Stimulated activated CD8-positive, alpha-beta memory T cell treated with anti-CD3 and anti-CD28 coated beads, Interleukin-7, amount 100 ng/mL, for 48 hours (primary cell): Measurements from ENCODE around the gene FLNB.

ENCODE experiments used
- DNase-seq, 2 donors: peaks; one replicate each; pipeline ENCODE4 v3.0.0-alpha.2; 2020; ENCODE audit warnings: low read depth in 1 of 2; ENCODE audit errors: extremely low read depth in 1 of 2

The FLNB gene

GRCh38 chr3:58124387-58124786 is 116.2 kb downstream of the FLNB start:
- DNase-seq, result no peak

GRCh38 chr3:58129041-58129770 is 121.0 kb downstream of the FLNB start:
- no peak for DNase-seq

- DNase-seq, result no peak
Observed at GRCh38 chr3:58130591-58130990, 122.4 kb downstream of the FLNB start.

GRCh38 chr3:58131101-58131825 is 123.0 kb downstream of the FLNB start:
- DNase-seq, result no peak

GRCh38 chr3:58132850-58133249 is 124.6 kb downstream of the FLNB start:
- no peak for DNase-seq

- no peak for DNase-seq
Observed at GRCh38 chr3:58134468-58134867, 126.2 kb downstream of the FLNB start.

GRCh38 chr3:58135712-58136543 is 127.7 kb downstream of the FLNB start:
- DNase-seq, result no peak

GRCh38 chr3:58137306-58137705 is 129.1 kb downstream of the FLNB start:
- no peak for DNase-seq

GRCh38 chr3:58141766-58142345 is 133.6 kb downstream of the FLNB start:
- DNase-seq, result no peak

GRCh38 chr3:58143417-58144055 is 135.3 kb downstream of the FLNB start:
- DNase-seq, result no peak

GRCh38 chr3:58144478-58145325 is 136.5 kb downstream of the FLNB start:
- no peak for DNase-seq

GRCh38 chr3:58148049-58148448 is 139.8 kb downstream of the FLNB start:
- DNase-seq, result no peak

GRCh38 chr3:58150130-58150809 is 142.0 kb downstream of the FLNB start:
- no peak for DNase-seq

GRCh38 chr3:58150810-58151199 is 142.6 kb downstream of the FLNB start:
- no peak for DNase-seq

GRCh38 chr3:58151637-58152036 is 143.4 kb downstream of the FLNB start:
- no peak for DNase-seq

GRCh38 chr3:58152225-58153015 is 144.2 kb downstream of the FLNB start:
- no peak for DNase-seq

- DNase-seq, result no peak
Observed at GRCh38 chr3:58153371-58153770, 145.1 kb downstream of the FLNB start.

- no peak for DNase-seq
Observed at GRCh38 chr3:58154626-58155449, 146.6 kb downstream of the FLNB start.
